GM18502 (cell line): ENCODE results near the gene RAP1GAP2.

Source experiments
- ATAC-seq: cut with Tn5 transposase; IDR thresholded peaks from one replicate; pipeline ENCODE4 v1.9.1; 2021; ENCODE audit warnings: mild to moderate bottlenecking; ENCODE audit not compliant: unreplicated experiment, poor library complexity

Gene RAP1GAP2

DNA sequence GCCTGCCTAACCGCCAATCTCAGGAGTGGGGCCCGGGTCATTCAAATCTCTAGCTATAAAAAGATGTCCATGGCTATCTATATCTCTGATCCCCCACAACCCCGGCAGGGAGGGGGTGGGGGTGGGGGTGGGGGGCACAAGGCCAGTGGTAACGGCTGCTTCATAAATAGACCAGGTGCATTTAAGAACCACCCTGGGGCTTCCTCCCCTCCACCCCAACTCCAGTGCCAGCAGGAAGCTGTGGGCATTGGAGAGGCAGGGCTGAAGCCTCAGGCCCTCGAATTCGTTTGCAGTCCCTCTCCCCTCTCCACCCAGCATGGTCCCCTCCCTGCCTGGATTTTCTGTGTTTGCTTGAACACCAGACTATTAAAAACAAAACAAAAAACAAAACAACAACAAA lies 56.0 kb downstream of the RAP1GAP2 start:
- no peak for ATAC-seq

DNA sequence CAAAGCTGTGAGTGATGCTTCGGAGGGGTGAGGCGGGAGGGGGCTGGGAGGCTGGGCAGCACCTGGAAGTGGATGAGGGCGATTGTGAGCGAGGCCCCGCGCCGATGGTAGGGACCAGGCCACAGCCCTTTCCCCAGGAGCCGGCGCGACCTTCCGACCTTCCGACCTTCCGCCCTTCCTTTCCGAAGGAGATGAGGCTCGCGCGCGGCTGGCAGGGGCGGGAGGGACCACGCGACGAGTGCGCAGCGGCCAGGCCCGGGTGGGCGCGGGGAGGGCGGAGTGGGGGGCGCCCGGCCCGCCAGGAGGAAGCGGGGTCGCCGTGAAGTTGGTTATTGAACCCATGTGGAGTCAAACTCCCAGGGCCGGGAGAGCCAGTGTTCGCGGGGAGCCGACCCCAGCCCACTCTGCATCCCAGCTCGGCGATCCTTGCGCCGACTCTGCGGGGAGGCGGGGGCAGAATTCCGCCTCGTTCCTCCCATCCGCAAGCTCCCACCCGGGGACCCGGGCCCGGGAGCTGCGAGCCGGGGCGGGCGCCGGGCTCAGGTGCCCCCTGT lies 56.6 kb downstream of the RAP1GAP2 start:
- no peak for ATAC-seq

DNA sequence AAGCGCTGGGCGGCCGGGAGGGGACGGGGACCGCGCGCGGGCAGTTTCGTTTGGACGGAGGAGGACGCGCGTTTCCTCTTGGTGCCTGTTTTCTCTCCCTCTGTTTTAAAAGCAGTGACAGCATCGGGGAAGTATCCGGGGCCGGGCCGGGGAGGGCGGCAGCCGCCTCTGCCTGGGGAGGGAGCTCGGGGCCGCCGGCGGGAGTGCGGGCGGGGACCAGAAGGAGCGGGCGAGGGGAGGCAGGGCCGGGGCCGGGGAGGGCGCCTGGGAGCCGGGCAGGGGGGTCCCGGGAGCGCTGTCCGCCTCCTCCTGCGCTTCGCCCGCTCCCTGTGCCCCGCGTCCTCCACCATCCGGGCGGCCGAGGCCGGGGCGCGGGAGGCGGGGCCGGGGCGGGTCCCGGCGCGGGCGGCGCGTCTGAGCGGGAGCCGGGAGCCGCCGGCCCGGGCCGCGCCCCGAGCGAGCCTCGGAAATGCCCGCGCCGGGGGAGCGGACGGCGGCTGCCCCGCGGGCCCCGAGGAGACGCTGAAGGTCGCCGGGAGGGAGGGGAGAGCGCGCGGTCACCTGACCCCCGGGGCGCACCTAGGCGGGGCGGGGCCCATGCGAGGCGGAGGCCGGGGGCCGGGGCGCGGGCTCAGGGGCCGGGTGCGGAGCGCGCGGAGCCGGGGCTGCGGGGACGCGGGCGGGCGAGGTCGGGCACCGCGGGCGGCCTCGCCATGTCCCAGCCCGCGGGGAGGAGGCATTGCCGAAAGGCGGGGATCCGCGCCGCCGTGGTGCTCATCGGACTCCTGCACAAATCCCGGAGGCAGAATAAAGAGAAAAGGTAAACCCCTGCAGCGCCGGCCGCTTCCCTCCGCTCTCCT lies 57.3 kb downstream of the RAP1GAP2 start:
- ATAC-seq, result no peak

DNA sequence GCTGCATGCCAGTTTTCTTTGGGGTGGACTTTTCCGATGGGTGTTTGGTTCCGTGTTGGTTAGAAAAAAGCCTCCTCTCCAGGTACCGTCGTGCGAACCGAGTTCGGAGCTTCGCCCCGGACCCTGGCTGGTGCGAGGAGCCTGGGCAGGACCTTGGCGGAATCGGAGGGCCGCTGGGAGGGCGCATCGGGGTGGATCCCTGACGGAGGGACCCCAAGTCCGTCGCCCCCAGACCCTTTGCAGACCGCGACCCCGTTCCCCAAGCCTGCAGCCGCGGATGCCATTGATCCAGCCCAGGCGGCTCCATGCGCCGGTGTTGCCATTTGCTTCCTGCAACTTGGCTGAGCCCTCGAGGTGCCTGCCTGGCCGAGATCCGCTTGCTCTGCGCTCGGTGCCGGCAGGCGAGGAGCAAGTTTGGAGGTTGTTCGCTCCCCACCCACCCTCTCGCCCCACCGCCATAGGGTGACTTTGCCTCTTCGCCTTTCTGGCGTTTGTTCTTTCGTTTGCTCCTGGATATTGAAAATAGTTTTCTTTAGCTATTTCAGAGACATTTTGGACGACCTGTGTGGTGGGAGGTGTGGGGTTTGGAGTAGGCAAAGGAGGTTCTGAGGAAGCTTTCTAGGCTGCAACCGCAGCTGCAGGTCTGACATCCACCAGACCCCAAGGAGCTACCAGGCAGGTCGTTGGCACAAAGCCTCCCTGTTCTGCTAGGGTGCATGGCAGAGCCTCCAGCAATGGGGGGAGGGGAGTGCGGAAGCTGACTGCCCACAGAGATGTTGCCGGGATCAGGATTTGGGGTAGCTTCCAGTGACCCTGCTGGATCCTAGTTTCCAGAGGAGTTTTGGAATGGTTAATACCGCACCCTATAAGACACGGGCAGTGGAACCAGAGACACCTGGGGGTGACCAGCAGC lies 58.2 kb downstream of the RAP1GAP2 start:
- ATAC-seq, result no peak

DNA sequence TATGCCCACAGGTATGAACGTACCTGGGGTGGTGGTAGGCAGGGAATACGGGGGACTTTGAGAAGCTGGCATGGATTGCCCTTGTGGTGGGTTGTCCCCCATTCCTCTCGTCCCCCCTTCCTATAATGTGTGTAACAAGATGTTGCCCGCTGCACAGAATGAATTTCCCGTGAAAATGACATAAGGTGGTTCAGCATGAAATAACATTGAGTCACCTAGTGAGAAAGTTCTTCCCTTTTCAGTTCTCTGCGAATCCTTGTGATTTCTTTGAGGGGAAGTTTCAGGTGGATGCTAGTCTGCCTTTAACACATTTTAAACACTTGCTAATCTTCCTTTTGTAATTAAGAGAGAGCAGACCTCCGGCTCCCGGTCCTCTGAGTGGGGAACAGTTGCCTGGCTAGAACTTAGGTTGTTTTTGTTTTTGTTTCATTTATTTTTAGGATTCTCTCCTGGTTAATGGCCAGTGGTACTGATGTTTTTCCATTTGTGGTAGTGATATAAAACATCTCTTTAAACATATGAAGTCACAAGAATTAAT lies 58.9 kb downstream of the RAP1GAP2 start:
- ATAC-seq, result no peak

DNA sequence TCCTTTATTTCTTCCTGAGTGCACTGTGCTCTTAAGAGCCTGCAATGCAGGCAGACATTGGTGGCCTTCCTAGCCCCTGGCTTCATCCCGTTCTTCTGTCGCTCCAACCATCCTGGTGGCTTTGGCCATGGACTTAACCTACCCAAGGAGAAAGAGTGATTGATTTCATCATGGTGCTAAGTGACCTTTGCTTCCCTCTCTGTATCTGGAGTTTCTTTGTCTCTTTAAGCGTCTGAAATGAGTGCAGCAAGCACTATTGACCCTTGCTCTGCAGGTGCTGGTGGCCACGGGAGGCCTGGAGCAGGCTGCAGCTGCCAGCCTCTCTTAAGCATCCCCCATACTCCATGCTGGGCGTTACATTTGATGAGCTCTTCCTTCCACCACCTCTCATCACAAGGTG lies 60.5 kb downstream of the RAP1GAP2 start:
- ATAC-seq, result no peak

DNA sequence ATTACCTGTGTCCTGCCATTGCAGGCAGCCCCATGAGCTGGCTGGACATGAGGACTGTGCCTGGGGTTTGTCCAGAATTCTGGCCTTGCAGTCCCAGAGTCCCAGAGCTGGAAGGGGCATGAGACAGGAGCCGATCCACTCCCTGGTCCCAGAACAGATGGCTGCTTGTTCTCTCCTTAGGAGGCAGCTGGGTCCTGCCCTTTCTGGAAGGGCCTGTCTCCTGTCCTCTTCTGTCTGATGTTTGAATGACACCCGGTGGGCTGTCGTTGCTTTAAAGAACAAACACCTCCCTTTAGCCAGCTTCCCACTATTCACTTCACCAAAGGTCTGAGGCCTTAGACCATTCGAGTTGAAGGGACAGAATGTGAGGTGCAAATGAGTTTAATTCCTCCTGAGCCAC lies 63.8 kb downstream of the RAP1GAP2 start:
- no peak for ATAC-seq

DNA sequence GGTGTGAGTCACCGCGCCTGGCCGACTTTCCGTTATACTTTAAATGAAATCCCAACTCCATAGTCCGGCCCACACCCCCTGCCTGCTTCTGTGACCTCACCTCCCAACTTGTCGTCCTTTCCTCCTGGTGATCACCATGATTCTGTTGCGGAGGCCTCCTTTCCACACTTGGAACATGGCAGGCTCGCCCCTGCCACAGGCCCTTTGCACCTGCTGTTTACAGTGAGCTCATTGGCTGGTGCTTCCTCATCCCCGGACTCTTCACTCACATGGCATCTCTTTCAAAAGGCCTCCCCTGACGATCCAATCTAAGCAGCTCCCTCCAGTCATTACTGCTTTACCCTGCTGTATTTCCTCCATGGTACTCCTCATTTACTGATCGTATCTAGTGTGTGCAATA lies 64.6 kb downstream of the RAP1GAP2 start:
- no peak for ATAC-seq

DNA sequence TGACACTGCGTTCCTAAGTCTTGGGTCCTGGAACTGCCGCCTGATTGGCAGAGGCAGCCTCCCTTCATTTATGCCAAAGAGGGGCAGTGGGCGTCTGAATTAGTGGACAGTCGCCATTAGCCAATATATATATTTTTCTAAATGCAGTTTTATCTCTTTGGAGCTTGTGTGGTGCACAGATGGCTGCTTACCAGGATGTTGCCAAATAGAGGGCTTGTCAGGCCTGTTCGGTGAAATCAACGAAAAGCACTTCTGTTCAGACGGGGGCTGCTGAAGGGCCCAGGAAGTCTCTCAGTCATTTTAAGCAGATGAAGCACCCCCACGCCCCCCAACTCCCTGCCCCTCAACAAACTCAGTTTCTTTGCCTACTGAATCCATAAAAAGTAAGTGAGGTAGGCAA lies 66.0 kb downstream of the RAP1GAP2 start:
- no peak for ATAC-seq

DNA sequence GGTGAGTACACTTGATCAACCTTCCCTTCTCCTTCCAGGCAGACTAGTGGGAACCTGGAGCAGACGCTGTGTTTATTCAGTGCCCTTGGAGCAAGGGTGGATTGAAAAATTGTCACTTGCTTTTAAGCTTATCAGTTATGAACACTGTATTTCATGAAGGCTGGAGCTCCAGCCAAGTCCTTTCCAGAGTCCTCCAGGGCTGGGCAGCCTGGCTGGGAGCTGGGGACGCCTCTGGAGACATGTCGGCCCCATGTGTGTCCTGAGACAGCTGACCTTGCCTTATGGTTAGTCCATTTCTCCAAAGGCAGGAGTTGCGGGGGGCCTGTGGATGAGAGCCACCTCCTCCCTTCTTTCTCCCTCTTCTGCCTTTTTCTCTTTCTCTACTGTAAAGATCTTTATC lies 67.0 kb downstream of the RAP1GAP2 start:
- no peak for ATAC-seq

DNA sequence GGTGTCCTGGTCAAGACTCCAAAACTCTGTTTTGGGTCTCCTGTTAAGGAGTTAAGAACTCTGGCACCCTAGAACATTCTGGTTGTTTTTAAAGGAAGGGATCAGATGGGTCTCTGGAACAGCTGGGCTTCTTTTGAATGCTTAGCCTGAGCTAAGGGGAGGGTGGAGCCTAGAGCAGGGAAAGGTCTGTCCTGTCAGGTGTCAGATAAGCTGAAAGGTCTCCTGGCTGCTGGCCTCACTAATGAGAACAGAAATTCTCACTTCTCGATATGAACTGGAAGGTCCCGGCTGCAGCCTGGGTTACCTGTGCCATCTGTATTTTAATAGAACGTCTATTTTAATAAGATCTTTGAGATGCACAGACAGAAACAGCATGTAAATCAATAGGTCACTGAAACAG lies 69.0 kb downstream of the RAP1GAP2 start:
- no peak for ATAC-seq

DNA sequence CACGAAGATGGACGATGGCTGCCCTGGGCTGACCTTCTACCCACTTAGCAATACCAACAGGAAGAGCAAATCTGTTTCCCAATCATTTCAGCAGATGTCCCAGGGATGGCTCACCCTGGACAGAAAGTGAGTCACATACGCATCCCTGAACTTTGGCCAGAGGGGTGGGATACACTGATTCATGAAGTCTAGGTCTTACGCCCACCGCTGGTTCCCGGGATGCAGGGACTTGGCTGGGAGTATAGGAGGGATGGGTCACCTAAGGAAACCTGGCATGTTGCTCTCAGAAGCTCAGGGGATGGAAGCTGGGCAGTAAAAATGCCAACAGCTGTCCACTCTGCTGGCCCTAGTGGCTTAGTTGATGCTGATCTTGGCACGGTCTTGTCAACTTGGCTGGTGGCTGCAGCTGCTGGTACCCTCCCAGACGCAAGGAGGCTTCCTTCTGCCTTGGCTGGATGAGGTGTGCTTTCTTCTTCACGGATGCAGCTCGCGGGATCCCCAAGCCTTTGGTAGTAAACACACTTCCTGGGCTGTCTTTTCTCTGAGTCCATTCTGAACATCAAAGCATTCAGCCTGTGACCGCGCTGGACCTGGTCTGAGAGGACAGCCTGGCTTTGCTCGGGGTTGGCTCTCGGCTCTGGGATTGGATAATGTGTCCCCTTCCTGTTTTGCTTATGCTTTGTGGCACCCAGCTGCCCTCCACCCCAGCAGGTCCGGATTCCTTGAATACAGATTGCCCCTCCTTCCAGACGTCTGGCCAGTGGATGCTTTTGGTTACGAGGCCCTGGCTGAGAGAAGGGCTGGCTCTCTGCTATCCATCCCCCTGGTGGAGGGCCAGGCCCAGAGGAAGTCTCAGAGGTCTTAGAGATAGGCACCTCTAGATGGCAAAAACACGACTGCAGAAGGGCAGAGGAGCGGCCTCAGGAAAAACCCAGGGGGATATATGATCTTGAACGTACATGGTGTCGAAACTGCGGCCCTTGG lies 71.5 kb downstream of the RAP1GAP2 start:
- ATAC-seq, result no peak

DNA sequence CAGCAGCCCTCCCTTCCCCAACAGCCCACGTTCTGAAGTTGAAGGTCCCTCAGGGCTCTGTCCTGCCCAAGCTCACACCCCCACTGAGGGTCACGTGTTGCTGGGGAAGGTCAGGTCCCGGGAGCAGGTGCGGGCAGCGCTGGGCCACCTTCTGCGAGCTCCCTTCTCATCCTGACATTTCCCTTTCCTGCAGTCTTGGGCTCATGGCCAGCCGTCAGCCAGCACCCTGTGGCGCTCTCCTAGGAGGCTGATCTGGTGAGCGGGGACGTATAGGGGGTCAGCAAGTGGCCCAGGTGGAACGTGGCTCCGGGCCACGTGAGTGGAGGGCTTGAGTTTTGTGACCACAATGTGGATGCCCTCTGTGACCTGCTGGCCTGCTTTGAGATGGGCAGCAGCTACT lies 73.4 kb downstream of the RAP1GAP2 start:
- no peak for ATAC-seq

DNA sequence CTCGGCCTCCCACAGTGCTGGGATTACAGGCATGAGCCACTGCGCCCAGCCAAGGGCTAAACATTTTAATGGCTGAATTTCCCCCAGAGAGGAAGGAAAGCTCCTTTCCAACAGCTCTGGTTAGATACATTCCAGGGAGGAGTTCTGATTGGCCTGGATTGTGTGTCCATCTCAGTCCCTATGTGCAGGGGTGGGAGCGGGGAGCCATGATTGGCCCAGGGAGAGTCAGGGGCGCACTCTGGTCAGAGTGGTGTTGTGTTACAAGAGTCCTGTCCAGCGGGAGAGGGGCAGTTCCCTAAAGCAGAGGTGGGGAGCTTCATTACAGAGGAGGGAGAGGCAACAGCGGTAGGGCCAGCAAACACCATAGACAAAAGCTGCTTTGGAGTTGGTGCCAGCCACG lies 75.0 kb downstream of the RAP1GAP2 start:
- no peak for ATAC-seq

DNA sequence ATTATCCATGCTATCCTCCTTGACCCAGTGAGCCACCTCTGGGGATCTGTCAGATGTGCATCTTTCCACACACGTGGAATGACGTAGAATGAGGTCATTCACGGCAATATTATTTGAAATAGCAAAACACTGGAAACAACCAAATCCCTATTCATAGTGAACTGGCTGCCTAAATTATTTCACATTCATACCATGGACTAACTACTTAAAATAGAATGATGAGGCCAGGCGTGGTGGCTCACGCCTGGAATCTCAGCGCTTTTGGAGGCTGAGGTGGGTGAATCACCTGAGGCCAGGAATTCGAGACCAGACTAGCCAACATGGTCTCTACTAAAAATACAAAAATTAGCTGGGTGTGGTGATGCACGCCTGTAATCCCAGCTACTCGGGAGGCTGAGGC lies 75.5 kb downstream of the RAP1GAP2 start:
- no peak for ATAC-seq

DNA sequence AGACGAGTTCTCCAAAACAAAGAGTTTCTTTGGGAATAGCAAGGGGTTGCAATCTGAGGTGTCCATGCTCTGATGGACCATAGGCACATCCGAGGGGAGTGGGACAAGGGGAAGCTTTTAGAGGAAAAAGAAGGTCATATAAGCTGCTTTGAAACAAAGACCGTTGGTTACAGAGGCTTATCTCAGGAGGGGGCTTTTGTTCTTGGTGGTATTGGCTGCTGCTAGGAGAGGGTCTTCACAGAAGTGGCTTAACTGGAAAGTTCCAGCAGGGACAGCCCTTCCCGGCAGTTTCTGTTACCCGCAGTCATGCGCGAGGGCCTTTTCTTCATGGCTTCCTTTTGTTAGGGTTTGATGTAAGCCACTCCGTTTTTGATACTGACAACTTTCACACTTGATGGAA lies 76.0 kb downstream of the RAP1GAP2 start:
- no peak for ATAC-seq

DNA sequence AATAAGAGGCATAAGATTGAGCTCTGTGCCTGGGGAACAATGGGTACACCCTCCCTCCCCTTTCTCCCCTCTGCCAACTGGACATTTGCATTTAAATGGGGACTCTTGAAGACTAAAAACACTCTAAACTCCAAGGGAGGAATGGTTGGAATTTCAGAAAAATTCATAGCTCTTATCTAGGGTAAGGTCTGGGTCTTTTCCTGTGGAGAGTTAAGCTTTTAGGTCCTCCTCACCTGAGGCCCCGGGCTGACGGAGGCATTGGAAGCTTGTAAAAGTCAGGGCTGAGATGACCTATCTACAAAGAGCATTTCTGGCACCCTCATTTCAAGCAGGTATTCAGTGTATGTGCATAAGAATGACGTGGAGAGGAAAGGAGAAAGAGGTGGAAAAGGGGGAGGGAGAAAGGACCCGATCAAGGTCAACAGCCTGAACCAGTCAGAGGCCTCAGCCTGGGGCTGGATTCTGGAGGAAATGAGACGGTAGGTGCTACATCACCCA lies 78.0 kb downstream of the RAP1GAP2 start:
- no peak for ATAC-seq

DNA sequence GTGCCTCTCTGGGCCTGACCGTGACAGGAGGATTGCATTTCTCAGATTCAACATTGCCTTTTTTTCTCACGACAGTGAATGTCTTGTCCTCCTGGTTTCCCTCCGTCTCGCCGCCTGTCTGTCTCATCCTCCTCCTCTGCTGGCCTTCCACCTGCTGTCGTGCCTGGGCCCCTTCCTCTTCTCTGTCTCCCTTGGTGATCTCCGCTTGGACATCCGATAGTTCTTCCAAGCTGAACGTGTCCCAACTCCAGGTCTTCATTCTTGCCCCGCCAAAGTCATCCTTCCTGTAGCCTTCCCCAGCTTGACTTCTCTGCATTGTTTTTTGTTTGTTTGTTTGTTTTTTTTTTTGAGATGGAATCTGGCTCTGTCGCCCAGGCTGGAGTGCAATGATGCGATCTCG lies 79.4 kb downstream of the RAP1GAP2 start:
- ATAC-seq, result no peak

DNA sequence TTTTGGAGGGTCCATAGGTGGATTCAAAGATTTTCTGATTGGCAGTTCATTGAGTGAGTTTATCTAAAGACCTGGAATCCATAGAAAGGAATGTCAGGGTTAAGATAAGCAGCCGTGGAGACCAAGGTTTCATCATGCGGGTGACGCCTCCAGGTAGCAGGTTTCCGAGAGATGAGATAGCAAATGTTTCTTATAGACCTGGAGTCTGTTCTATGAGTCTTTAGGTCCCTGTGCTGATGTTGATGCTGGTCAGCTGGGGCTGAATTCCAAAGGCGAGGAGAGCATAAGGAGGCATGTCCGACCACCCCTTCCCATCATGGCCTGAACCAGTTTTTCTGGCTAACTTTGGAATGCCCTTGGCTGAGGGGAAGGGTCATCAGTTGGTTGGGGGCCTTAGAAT lies 80.2 kb downstream of the RAP1GAP2 start:
- no peak for ATAC-seq
